Body of pancreas (tissue), 4 donors: Measurements from ENCODE around the gene INPP5J. TPM values are rescaled to one million over a fixed set of nuclear protein-coding genes. Genes with fewer than 3 reads are reported as not detected.

Experiments used
- ATAC-seq: fragments of 150-250 bp; one replicate; pipeline ENCODE4 v1.9.1; 2016
- DNase-seq, 4 donors: peaks; one replicate each; pipeline ENCODE4 v3.0.0-alpha.2; 2019
- H3K27ac ChIP-seq, 4 donors: fragments of 200-600 bp; sonication (generic); 1 replicate in 3 of 4; 2 replicates in 1 of 4; pipeline versions ENCODE4 v1.5.1 to v1.6.1; 2016 to 2019; ENCODE audit warnings: mild to moderate bottlenecking in 1 of 4, mixed read lengths in 1 of 4, moderate library complexity in 1 of 4
- H3K27me3 ChIP-seq, 2 donors: fragments of 200-600 bp; sonication (generic); one replicate each; pipeline ENCODE4 v1.6.0; 2016; ENCODE audit warnings: mild to moderate bottlenecking in 1 of 2
- H3K36me3 ChIP-seq, 2 donors: fragments of 200-600 bp; sonication (generic); replicated peaks in 1 of 2; 2 replicates each; pipeline ENCODE4 v1.5.1; 2016; ENCODE audit warnings: low read depth in 2 of 2; ENCODE audit not compliant: insufficient read depth in 1 of 2
- H3K4me1 ChIP-seq: fragments of 200-600 bp; sonication (generic); one replicate; pipeline ENCODE4 v1.6.0; 2016
- H3K4me3 ChIP-seq, 2 donors: fragments of 200-600 bp; sonication (generic); 1 replicate in 1 of 2; 2 replicates in 1 of 2; pipeline ENCODE4 v1.5.1; 2016 to 2019
- H3K9me3 ChIP-seq, 3 donors: fragments of 200-600 bp; sonication (generic); 1 replicate in 2 of 3; 2 replicates in 1 of 3; pipeline ENCODE4 v1.5.1; 2016
- CTCF ChIP-seq, 7 experiments: fragments of 450-650 bp in 4 of 7; fragments of 200-600 bp in 3 of 7; sonication (generic) in 3 of 7; IDR thresholded peaks; one replicate each; pipeline ENCODE4 v1.5.1; 2016 to 2019; ENCODE audit warnings: antibody characterized with exemption in 7 of 7
- POLR2A ChIP-seq, 3 donors: fragments of 450-650 bp; IDR thresholded peaks; one replicate each; pipeline ENCODE4 v1.6.1; 2016; ENCODE audit warnings: antibody characterized with exemption in 3 of 3, mild to moderate bottlenecking in 2 of 3
- WGBS, 2 donors: methylation state at CpG; one replicate each; pipeline ENCODE4 v1.1.5; 2017; 5-methylcytosine and 5-hydroxymethylcytosine counted together
- intact Hi-C: fragments of 100-400 bp; cut with DNase I; formaldehyde crosslinking; loops from one replicate; pipeline ENCODE4 v1.15.1; 2023
- total RNA-seq, 2 donors: library from RNA; depleted of rRNA; stranded (reverse); fragments of >200 nt; gene quantifications; one replicate each; pipeline ENCODE4 v1.1.0, GENCODE V29; 2016

The INPP5J gene
- total RNA-seq, 2 donors from 2014 or later, result 16.1 to 17.8 TPM

DNA sequence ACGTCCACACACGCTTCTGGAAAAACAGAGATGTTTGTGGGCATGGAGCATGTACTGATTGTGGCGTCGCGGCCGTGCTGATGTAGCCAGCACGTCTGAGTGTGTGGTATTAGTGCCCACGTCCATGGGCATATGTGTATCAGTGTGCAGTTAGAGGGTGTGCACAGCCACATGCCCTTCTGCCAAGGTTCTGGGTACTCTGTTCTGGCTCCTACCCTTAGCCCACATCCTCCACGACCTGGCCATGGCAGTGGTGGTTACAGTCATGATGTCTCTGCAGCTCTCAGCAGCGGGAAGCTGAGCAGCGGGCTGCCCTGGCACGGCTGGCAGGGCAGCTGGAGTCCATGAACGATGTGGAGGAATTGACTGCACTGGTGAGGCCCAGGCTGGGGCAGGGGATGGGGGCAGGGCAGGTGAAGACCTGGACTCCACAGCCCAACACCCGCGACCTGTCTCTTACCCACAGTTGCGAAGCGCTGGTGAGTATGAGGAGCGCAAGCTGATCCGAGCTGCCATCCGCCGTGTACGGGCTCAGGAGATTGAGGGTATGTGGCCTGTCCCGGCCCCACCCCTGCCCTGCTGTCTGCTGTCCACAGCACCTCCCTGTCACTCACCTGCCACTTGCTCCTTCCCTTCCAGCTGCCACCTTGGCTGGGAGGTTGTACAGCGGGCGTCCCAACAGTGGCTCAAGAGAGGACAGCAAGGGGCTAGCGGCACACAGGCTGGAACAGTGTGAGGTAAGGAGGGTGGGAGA, 34.4 kb upstream of the INPP5J start:
- Histone ChIP-seq H3K4me1 (peaks cover 37% of the 10 kb centered on the region), H3K36me3 (peaks cover 0 to 19% of the 10 kb centered on the region in 2 donors)

GRCh38 chr22:31089160-31090100, 33.3 kb upstream of the INPP5J start:
- no peaks in the 10 kb centered on the region for H3K27me3 ChIP-seq
- H3K4me1 ChIP-seq, result peaks cover 35% of the 10 kb centered on the region
- TF ChIP-seq CTCF (IDR thresholded peaks at IDR 0.05) (peak; percentile 36 to 64 (median 56)), POLR2A (IDR thresholded peaks at IDR 0.05) (no peak)
- peaks cover 0 to 19% of the 10 kb centered on the region in 2 donors for H3K36me3 ChIP-seq
- H3K27ac ChIP-seq, result peak overlapping the region in 1 of 4 donors; percentile 8
- WGBS, 2 donors, result 53 to 75% methylated on average over 4 to 7 of the region's 9 CpGs
- intact Hi-C loops, result loop anchor here (5.0 kb wide), 1 partner anchor 147 kb away; no protein-coding TSS in a partner anchor
- H3K9me3 ChIP-seq, result no peaks in the 10 kb centered on the region
- no peak overlapping the region for H3K4me3 ChIP-seq
- DNase-seq (peak in 3 of 4 donors; percentile 31 to 51 (median 36)), ATAC-seq (no peak)

More for the DNA sequence above, 34.4 kb upstream of the INPP5J start:
- Histone ChIP-seq H3K27ac (no peak overlapping the region), H3K9me3 (no peaks in the 10 kb centered on the region), H3K4me3 (no peak overlapping the region), H3K27me3 (no peaks in the 10 kb centered on the region)
- 90 to 94% methylated on average over 24 to 26 of the region's 26 CpGs for WGBS, 2 donors
- no peak for ATAC-seq
- DNase-seq, result no peak
- intact Hi-C loops, result loop anchor here (5.0 kb wide), 1 partner anchor 146 kb away; no protein-coding TSS in a partner anchor
- TF ChIP-seq CTCF (IDR thresholded peaks at IDR 0.05), result no peak

- intact Hi-C loops, result no loop called here
- no peaks in the 10 kb centered on the region for H3K27me3 ChIP-seq
- H3K4me3 ChIP-seq, result no peak overlapping the region
- peaks cover 26% of the 10 kb centered on the region for H3K4me1 ChIP-seq
- H3K9me3 ChIP-seq, result no peaks in the 10 kb centered on the region
- DNase-seq (no peak), ATAC-seq (no peak)
- H3K36me3 ChIP-seq, result peaks cover 0 to 21% of the 10 kb centered on the region in 2 donors
- WGBS, 2 donors, result 83 to 91% methylated on average over 12 to 14 of the region's 15 CpGs
- H3K27ac ChIP-seq, result no peak overlapping the region
- TF ChIP-seq CTCF (IDR thresholded peaks at IDR 0.05), result no peak
- TF ChIP-seq POLR2A (IDR thresholded peaks at IDR 0.05), result no peak
Observed at GRCh38 chr22:31090217-31091085, 32.3 kb upstream of the INPP5J start.

DNA sequence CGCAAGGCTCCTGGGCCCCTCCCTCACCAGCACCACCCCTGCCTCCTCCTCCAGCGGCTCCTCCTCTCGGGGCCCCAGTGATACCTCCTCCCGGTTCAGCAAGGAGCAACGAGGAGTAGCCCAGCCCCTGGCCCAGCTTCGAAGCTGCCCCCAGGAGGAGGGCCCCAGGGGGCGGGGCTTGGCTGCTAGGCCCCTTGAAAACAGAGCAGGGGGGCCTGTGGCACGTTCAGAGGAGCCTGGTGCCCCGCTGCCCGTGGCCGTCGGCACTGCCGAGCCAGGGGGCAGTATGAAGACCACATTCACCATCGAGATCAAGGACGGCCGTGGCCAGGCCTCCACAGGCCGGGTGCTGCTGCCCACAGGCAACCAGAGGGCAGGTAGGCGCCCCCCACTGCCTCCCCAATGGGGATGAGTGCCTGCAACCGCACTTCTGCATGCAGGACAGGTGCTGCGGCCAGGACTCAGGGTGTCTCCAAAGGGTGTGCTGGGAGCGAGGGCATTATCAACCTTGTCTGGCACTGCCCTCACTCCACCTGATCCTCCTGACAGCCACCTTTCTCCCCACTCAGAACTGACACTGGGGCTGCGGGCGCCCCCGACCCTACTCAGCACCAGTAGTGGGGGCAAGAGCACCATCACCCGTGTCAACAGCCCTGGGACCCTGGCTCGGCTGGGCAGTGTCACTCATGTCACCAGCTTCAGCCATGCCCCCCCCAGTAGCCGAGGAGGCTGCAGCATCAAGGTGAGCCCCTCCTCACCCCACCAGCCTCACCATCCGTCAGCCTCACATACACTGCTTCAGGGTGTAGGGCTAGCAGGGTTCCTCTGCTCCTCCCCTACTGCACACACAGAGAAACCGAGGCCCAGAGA, 31.4 kb upstream of the INPP5J start:
- no peaks in the 10 kb centered on the region for H3K9me3 ChIP-seq
- no peak overlapping the region for H3K4me3 ChIP-seq
- peak overlapping the region in 1 of 4 donors; percentile 4 for H3K27ac ChIP-seq
- DNase-seq, result no peak
- peaks cover 0 to 25% of the 10 kb centered on the region in 2 donors for H3K36me3 ChIP-seq
- peaks cover 17% of the 10 kb centered on the region for H3K4me1 ChIP-seq
- TF ChIP-seq CTCF (IDR thresholded peaks at IDR 0.05) (no peak), POLR2A (IDR thresholded peaks at IDR 0.05) (no peak)
- H3K27me3 ChIP-seq, result no peaks in the 10 kb centered on the region
- no peak for ATAC-seq
- intact Hi-C loops, result no loop called here
- WGBS, 2 donors, result 82 to 94% methylated on average over 2 to 19 of the region's 29 CpGs
